ENCODE results near the gene SNAP47.

GRCh38 chr1:227791425-227792143, 56.3 kb downstream of the SNAP47 start:
- TF ChIP-seq CTCF (IDR thresholded peaks at IDR 0.05) (no peak), POLR2A (IDR thresholded peaks at IDR 0.05) (no peak)
